Right atrium auricular region (tissue), 2 donors: ENCODE results near the gene QRICH1. TPM values are rescaled to one million over a fixed set of nuclear protein-coding genes. Genes with fewer than 3 reads are reported as not detected.

ENCODE experiments used
- DNase-seq: peaks from one replicate; pipeline ENCODE4 v3.0.0-alpha.2; 2019; ENCODE audit warnings: low spot score
- H3K27ac ChIP-seq, 2 donors: fragments of 200-600 bp; sonication (generic); 1 replicate in 1 of 2; 2 replicates in 1 of 2; pipeline ENCODE4 v1.5.1; 2016 to 2019
- H3K27me3 ChIP-seq, 2 donors: fragments of 200-600 bp; sonication (generic); one replicate each; pipeline versions ENCODE4 v1.5.1 to v1.6.0; 2017 to 2019
- H3K36me3 ChIP-seq: fragments of 200-600 bp; sonication (generic); one replicate; pipeline ENCODE4 v1.5.1; 2016
- H3K4me1 ChIP-seq, 2 donors: fragments of 200-600 bp; sonication (generic); one replicate each; pipeline versions ENCODE4 v1.5.1 to v1.6.0; 2017 to 2019
- H3K4me3 ChIP-seq, 2 donors: fragments of 200-600 bp; sonication (generic); 1 replicate in 1 of 2; 2 replicates in 1 of 2; pipeline ENCODE4 v1.5.1; 2017 to 2019; ENCODE audit warnings: mild to moderate bottlenecking in 1 of 2, moderate library complexity in 1 of 2
- H3K9me3 ChIP-seq, 2 donors: fragments of 200-600 bp; sonication (generic); one replicate each; pipeline ENCODE4 v1.5.1; 2019
- CTCF ChIP-seq, 2 donors: fragments of 200-600 bp; sonication (generic); IDR thresholded peaks; one replicate each; pipeline ENCODE4 v1.5.1; 2019; ENCODE audit warnings: antibody characterized with exemption in 2 of 2
- total RNA-seq, 2 donors: library from RNA; depleted of rRNA; stranded (reverse); fragments of >200 nt; gene quantifications; one replicate each; pipeline ENCODE4 v1.1.0, GENCODE V29; 2016

The QRICH1 gene
- total RNA-seq, 2 donors from 2014 or later, result 39.1 to 46.8 TPM

- no peaks in the 10 kb centered on the region for H3K27me3 ChIP-seq
- H3K4me1 ChIP-seq, result peaks cover 0 to 48% of the 10 kb centered on the region in 2 donors
- no peak overlapping the region for H3K27ac ChIP-seq
- TF ChIP-seq CTCF (IDR thresholded peaks at IDR 0.05), result no peak
- H3K4me3 ChIP-seq, result no peak overlapping the region
- H3K9me3 ChIP-seq, result no peaks in the 10 kb centered on the region
- DNase-seq, result no peak
- H3K36me3 ChIP-seq, result peaks cover 35% of the 10 kb centered on the region
These were observed 78.1 kb downstream of the QRICH1 start for GRCh38 chr3:49015765-49016164.

GRCh38 chr3:49015072-49015471 is 78.8 kb downstream of the QRICH1 start:
- no peaks in the 10 kb centered on the region for H3K9me3 ChIP-seq
- no peak for DNase-seq
- no peaks in the 10 kb centered on the region for H3K27me3 ChIP-seq
- H3K4me3 ChIP-seq, result no peak overlapping the region
- H3K36me3 ChIP-seq, result peaks cover 35% of the 10 kb centered on the region
- TF ChIP-seq CTCF (IDR thresholded peaks at IDR 0.05), result no peak
- no peak overlapping the region for H3K27ac ChIP-seq
- peaks cover 0 to 41% of the 10 kb centered on the region in 2 donors for H3K4me1 ChIP-seq

- Histone ChIP-seq H3K27ac (no peak overlapping the region), H3K27me3 (no peaks in the 10 kb centered on the region), H3K4me1 (peaks cover 0 to 31% of the 10 kb centered on the region in 2 donors), H3K9me3 (no peaks in the 10 kb centered on the region), H3K4me3 (no peak overlapping the region), H3K36me3 (peaks cover 35% of the 10 kb centered on the region)
- peak in 1 of 2 donors; percentile 45 for TF ChIP-seq CTCF (IDR thresholded peaks at IDR 0.05)
- DNase-seq, result no peak
These were observed 79.9 kb downstream of the QRICH1 start for GRCh38 chr3:49013738-49014660.

GRCh38 chr3:49013113-49013737 is 80.6 kb downstream of the QRICH1 start:
- Histone ChIP-seq H3K27ac (peak overlapping the region; percentile 42 to 55), H3K4me3 (no peak overlapping the region), H3K27me3 (no peaks in the 10 kb centered on the region), H3K9me3 (no peaks in the 10 kb centered on the region), H3K36me3 (peaks cover 35% of the 10 kb centered on the region), H3K4me1 (peaks cover 0 to 32% of the 10 kb centered on the region in 2 donors)
- DNase-seq, result no peak
- TF ChIP-seq CTCF (IDR thresholded peaks at IDR 0.05), result no peak

- H3K36me3 ChIP-seq, result peaks cover 35% of the 10 kb centered on the region
- DNase-seq, result no peak
- TF ChIP-seq CTCF (IDR thresholded peaks at IDR 0.05), result no peak
- no peak overlapping the region for H3K4me3 ChIP-seq
- peak overlapping the region; percentile 42 to 55 for H3K27ac ChIP-seq
- no peaks in the 10 kb centered on the region for H3K9me3 ChIP-seq
- peaks cover 0 to 30% of the 10 kb centered on the region in 2 donors for H3K4me1 ChIP-seq
- no peaks in the 10 kb centered on the region for H3K27me3 ChIP-seq
These were observed 81.3 kb downstream of the QRICH1 start for GRCh38 chr3:49012441-49013017.
